NT2/D1 (cell line): ENCODE data around the gene FOXP2.
A peak's percentile ranks its signal among the peaks of the same experiment; 100 is the strongest.

ENCODE experiments used
- DNase-seq: peaks from one replicate; pipeline ENCODE4 v3.0.0-alpha.2; 2011; ENCODE audit warnings: low read depth, low spot score
- H3K27me3 ChIP-seq: 2 replicates; pipeline ENCODE4 v1.6.0; 2011; ENCODE audit warnings: mild to moderate bottlenecking; ENCODE audit not compliant: insufficient read length, insufficient read depth
- H3K36me3 ChIP-seq: 2 replicates; pipeline ENCODE4 v1.6.1; 2011; ENCODE audit warnings: mild to moderate bottlenecking, low read length, mixed read lengths; ENCODE audit not compliant: insufficient read depth, insufficient read length
- H3K4me1 ChIP-seq: 2 replicates; pipeline ENCODE4 v1.5.1; 2011; ENCODE audit not compliant: insufficient read depth, insufficient read length
- H3K4me3 ChIP-seq: 2 replicates; pipeline ENCODE4 v1.5.1; 2011; ENCODE audit warnings: low read depth; ENCODE audit not compliant: insufficient read length
- H3K9ac ChIP-seq: 2 replicates; pipeline ENCODE4 v1.6.0; 2011; ENCODE audit warnings: low read depth; ENCODE audit not compliant: insufficient read length
- H3K9me3 ChIP-seq: 2 replicates; pipeline ENCODE4 v1.5.1; 2011; ENCODE audit warnings: mild to moderate bottlenecking, low read length; ENCODE audit not compliant: insufficient read depth
- SUZ12 ChIP-seq: IDR thresholded peaks from 2 replicates; pipeline ENCODE4 v1.6.1; 2011; ENCODE audit not compliant: insufficient read length, insufficient read depth; ENCODE audit errors: extremely low read depth
- YY1 ChIP-seq: IDR thresholded peaks from 2 replicates; pipeline ENCODE4 v1.6.1; 2011; ENCODE audit not compliant: insufficient read length, insufficient read depth
- ZNF274 ChIP-seq: IDR thresholded peaks from 2 replicates; pipeline ENCODE4 v1.6.1; 2011; ENCODE audit warnings: mild to moderate bottlenecking, low read depth, low read length

Gene FOXP2

DNA sequence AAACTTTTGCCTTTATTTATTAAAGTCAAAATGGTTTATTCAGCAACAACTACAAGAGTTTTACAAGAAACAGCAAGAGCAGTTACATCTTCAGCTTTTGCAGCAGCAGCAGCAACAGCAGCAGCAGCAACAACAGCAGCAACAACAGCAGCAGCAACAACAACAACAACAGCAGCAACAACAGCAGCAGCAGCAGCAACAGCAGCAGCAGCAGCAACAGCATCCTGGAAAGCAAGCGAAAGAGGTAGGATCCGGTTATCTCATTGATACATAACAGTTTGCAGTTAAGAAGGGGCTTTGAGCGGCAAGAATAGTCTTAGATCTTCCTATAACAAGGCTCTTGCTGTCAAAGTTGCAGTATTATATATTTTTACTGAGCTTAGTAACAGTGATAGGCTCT lies 215.1 kb downstream of the FOXP2 start:
- no peaks in the 10 kb centered on the region for H3K36me3 ChIP-seq
- no peak for DNase-seq
- H3K4me1 ChIP-seq, result no peaks in the 10 kb centered on the region
- H3K4me3 ChIP-seq, result no peak overlapping the region
- no peaks in the 10 kb centered on the region for H3K9me3 ChIP-seq
- no peak for TF ChIP-seq ZNF274
- H3K27me3 ChIP-seq, result no peaks in the 10 kb centered on the region
- no peak overlapping the region for H3K9ac ChIP-seq

DNA sequence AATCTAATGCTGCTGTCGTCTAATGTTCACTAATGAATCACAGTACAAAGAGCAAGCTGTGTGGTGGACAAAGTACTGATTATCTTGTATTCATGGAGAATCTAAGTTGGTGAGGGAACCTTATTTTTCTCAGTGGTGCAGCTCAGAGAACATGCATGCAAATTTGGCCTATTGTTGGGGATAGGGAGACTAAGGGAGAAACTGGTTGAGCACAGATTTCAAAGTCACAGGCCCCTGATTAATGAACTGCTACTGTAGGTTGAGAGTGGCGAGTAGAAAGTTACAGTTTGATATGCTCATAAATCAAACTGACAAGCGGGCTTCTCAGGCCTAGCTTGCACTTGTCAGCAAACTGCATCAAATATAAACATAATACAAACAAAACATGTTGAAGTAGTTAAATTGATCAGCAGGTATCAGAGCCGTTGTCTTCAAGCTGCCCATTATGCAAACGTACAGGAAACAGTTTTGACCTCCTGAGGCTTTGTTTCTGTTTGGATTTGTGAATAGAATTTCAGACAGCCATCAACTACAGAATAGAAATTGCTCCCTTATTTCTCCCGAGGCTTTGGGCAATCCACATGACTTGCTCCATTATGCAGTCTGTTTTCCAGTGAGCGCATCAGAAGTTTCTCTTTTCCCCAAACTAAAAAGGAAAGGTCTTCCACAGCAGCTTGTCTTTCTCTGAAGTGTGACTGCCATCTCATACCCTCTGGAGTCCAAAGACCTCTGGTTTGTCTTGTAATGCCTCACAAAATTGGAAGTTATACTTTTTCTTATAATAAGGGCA lies 215.8 kb downstream of the FOXP2 start:
- Histone ChIP-seq H3K4me1 (no peaks in the 10 kb centered on the region), H3K9ac (no peak overlapping the region), H3K4me3 (no peak overlapping the region), H3K9me3 (no peaks in the 10 kb centered on the region), H3K27me3 (no peaks in the 10 kb centered on the region), H3K36me3 (no peaks in the 10 kb centered on the region)
- TF ChIP-seq YY1 (no peak), ZNF274 (no peak), SUZ12 (no peak)
- peak; percentile 18 for DNase-seq

- no peaks in the 10 kb centered on the region for H3K27me3 ChIP-seq
- no peak for DNase-seq
- TF ChIP-seq YY1 (no peak), ZNF274 (no peak), SUZ12 (no peak)
- H3K9ac ChIP-seq, result no peak overlapping the region
- no peaks in the 10 kb centered on the region for H3K9me3 ChIP-seq
- no peak overlapping the region for H3K4me3 ChIP-seq
- no peaks in the 10 kb centered on the region for H3K36me3 ChIP-seq
- no peaks in the 10 kb centered on the region for H3K4me1 ChIP-seq
Measured at GRCh38 chr7:114631249-114631822, 216.7 kb downstream of the FOXP2 start.

DNA sequence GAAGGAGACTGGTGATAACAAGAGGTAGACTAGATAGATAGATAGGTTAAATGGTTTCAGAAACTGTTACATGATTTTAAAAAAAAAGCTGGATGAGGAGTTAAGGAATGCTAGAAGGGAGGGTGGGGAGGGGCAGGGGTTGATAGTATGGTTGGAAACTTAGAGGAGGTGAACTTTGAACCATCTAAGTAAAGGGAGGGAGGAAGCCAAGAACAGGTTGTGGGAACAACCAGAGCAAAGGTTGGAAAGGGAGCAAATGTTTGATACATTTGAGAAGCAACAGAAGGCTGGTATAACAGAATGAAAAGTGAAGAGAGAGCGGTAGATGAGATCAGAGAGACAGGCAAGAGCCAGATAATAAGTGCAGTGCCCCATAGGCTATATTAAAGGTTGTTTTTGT lies 224.8 kb downstream of the FOXP2 start:
- DNase-seq, result no peak
- H3K36me3 ChIP-seq, result no peaks in the 10 kb centered on the region
- H3K27me3 ChIP-seq, result no peaks in the 10 kb centered on the region
- TF ChIP-seq ZNF274 (no peak), SUZ12 (no peak), YY1 (no peak)
- H3K4me3 ChIP-seq, result no peak overlapping the region
- H3K9me3 ChIP-seq, result no peaks in the 10 kb centered on the region
- H3K9ac ChIP-seq, result no peak overlapping the region
- no peaks in the 10 kb centered on the region for H3K4me1 ChIP-seq

- TF ChIP-seq ZNF274, result no peak
- TF ChIP-seq SUZ12, result no peak
- no peak for TF ChIP-seq YY1
- no peaks in the 10 kb centered on the region for H3K36me3 ChIP-seq
Measured at GRCh38 chr7:114644455-114644854, 229.8 kb downstream of the FOXP2 start.

GRCh38 chr7:114645451-114645850 lies 230.8 kb downstream of the FOXP2 start:
- Histone ChIP-seq H3K36me3 (no peaks in the 10 kb centered on the region), H3K27me3 (no peaks in the 10 kb centered on the region), H3K9me3 (no peaks in the 10 kb centered on the region), H3K9ac (no peak overlapping the region), H3K4me3 (no peak overlapping the region), H3K4me1 (no peaks in the 10 kb centered on the region)
- DNase-seq, result no peak
- no peak for TF ChIP-seq YY1

More at GRCh38 chr7:114644455-114644854, 229.8 kb downstream of the FOXP2 start:
- Histone ChIP-seq H3K4me1 (no peaks in the 10 kb centered on the region), H3K27me3 (no peaks in the 10 kb centered on the region), H3K4me3 (no peak overlapping the region), H3K9ac (no peak overlapping the region), H3K9me3 (no peaks in the 10 kb centered on the region)
- no peak for DNase-seq

GRCh38 chr7:114647518-114647917 lies 232.9 kb downstream of the FOXP2 start:
- H3K9me3 ChIP-seq, result no peaks in the 10 kb centered on the region
- H3K36me3 ChIP-seq, result no peaks in the 10 kb centered on the region
- H3K9ac ChIP-seq, result no peak overlapping the region
- no peaks in the 10 kb centered on the region for H3K27me3 ChIP-seq
- no peak for DNase-seq
- H3K4me1 ChIP-seq, result no peaks in the 10 kb centered on the region
- no peak for TF ChIP-seq SUZ12
- no peak for TF ChIP-seq YY1
- no peak for TF ChIP-seq ZNF274
- H3K4me3 ChIP-seq, result no peak overlapping the region

- no peak overlapping the region for H3K9ac ChIP-seq
- no peaks in the 10 kb centered on the region for H3K4me1 ChIP-seq
- no peaks in the 10 kb centered on the region for H3K9me3 ChIP-seq
- no peaks in the 10 kb centered on the region for H3K27me3 ChIP-seq
- no peaks in the 10 kb centered on the region for H3K36me3 ChIP-seq
- no peak for DNase-seq
- TF ChIP-seq ZNF274, result no peak
- no peak for TF ChIP-seq SUZ12
- no peak for TF ChIP-seq YY1
- no peak overlapping the region for H3K4me3 ChIP-seq
Measured at GRCh38 chr7:114648117-114648516, 233.5 kb downstream of the FOXP2 start.
